ENCODE data around the gene DTWD2.
A peak's percentile ranks its signal among the peaks of the same experiment; 100 is the strongest.
"Not testable (repeated sequence)": the region's sequence is repeated elsewhere in the genome, so short reads cannot be mapped to it uniquely, and the experiment has no call there.

The DTWD2 gene

GRCh38 chr5:118987988-118988865 is at the start of gene DTWD2:
DTWD2 (minus strand) TSS chr5:118988547; CDS start chr5:118988511, 36 bp downstream.
- DNase-seq, result peak; percentile 98

- DNase-seq, result peak; percentile 35
Measured at GRCh38 chr5:119037496-119038215, 49.3 kb upstream of the DTWD2 start.

GRCh38 chr5:119036101-119036762 is 47.9 kb upstream of the DTWD2 start:
- DNase-seq, result no peak

- DNase-seq, result no peak
Measured at GRCh38 chr5:119033135-119033534, 44.8 kb upstream of the DTWD2 start.

GRCh38 chr5:119032656-119033055 is 44.3 kb upstream of the DTWD2 start:
- no peak for DNase-seq

- DNase-seq, result no peak
Measured at GRCh38 chr5:119031905-119032304, 43.6 kb upstream of the DTWD2 start.

- no peak for DNase-seq
Measured at GRCh38 chr5:119031011-119031886, 42.9 kb upstream of the DTWD2 start.

GRCh38 chr5:119028575-119028974 is 40.2 kb upstream of the DTWD2 start:
- DNase-seq, result no peak

- no peak for DNase-seq
Measured at GRCh38 chr5:119022773-119023172, 34.4 kb upstream of the DTWD2 start.

GRCh38 chr5:119022017-119022745 is 33.8 kb upstream of the DTWD2 start:
- DNase-seq, result peak; percentile 25

- no peak for DNase-seq
Measured at GRCh38 chr5:119021149-119021732, 32.9 kb upstream of the DTWD2 start.

GRCh38 chr5:119019949-119020348 is 31.6 kb upstream of the DTWD2 start:
- no peak for DNase-seq

GRCh38 chr5:119019501-119019900 is 31.2 kb upstream of the DTWD2 start:
- DNase-seq, result no peak

GRCh38 chr5:119017994-119018393 is 29.6 kb upstream of the DTWD2 start:
- no peak for DNase-seq

- DNase-seq, result no peak
Measured at GRCh38 chr5:119016125-119016774, 27.9 kb upstream of the DTWD2 start.

- DNase-seq, result no peak
Measured at GRCh38 chr5:119011186-119011585, 22.8 kb upstream of the DTWD2 start.

GRCh38 chr5:119010206-119010605 is 21.9 kb upstream of the DTWD2 start:
- no peak for DNase-seq

- DNase-seq, result no peak
Measured at GRCh38 chr5:119009131-119009530, 20.8 kb upstream of the DTWD2 start.

GRCh38 chr5:118999696-119000095 is 11.3 kb upstream of the DTWD2 start:
- DNase-seq, result no peak

- not testable (repeated sequence) for DNase-seq
Measured at GRCh38 chr5:118998861-118999260, 10.5 kb upstream of the DTWD2 start.

- DNase-seq, result no peak
Measured at GRCh38 chr5:118996098-118996497, 7.8 kb upstream of the DTWD2 start.

All from eye (tissue), 1 donor.